SKM-1 treated with dmso at 0.1 percent for 144 hours (cell line): ENCODE measurements around the gene PRKG1.
A peak's percentile ranks its signal among the peaks of the same experiment; 100 is the strongest.

Experiments
- DNase-seq: peaks from one replicate; lab custom pipeline; 2025; ENCODE audit not compliant: unreplicated experiment; lab: John Stamatoyannopoulos, UW

PRKG1 gene

DNA sequence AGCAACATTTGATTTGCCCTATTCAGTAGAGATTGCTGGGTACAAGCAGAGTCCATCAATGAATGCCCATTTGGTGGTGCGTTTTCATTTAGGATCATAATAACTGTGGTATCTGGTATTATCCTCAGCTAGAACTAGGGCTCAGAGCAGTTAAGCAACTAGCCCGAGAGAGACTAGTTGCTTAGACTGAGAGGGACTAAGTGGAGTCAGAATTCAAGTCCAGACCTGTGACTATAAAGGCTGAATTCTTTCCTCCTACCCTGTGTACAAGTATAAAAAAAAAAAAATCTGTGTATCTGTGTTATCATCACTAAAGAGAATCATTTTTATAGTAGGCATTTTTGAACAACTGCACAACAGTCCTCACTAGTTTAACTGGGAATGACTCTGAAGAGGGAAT, 1194.5 kb downstream of the PRKG1 start:
- no peak for DNase-seq

DNA sequence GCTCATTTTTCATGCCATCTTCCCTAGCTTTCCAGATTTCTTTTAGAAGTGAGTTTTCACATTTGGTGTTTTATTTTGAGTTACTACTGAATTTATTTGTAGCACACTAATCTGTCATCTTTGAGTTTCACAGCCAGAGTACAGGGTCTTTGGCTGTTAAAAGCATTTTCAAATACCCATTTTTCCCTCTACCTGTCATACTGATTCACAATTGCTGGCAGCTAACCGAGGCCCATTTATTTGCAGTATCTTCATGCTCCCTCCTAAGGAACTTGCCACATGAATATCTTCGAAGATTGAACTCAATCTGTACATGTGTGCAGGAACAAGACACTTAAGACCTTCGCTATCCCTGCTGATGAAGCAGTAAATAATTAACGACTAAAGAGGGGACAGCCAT, 1194.9 kb downstream of the PRKG1 start:
- no peak for DNase-seq

DNA sequence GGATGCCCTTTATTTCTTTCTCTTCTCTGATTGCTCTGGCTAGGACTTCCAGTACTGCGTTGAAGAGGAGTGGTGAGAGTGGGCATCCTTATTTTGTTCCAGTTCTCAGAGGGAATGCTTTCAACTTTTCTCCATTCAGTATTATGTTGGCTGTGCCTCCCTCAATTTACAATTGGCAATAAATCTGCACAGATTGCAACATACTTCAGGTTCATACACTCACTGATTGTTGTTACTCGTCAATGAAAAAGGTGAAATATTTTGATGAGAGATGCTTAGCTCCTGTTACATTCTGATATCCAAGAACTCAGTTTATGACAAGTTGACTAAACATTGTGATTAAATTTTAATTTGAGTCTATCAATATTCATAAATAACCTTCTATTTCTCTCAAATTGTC, 1201.9 kb downstream of the PRKG1 start:
- no peak for DNase-seq

GRCh38 chr10:52276986-52277385, 1202.7 kb downstream of the PRKG1 start:
- no peak for DNase-seq

- no peak for DNase-seq
Measured at GRCh38 chr10:52279546-52279945, 1205.3 kb downstream of the PRKG1 start.

DNA sequence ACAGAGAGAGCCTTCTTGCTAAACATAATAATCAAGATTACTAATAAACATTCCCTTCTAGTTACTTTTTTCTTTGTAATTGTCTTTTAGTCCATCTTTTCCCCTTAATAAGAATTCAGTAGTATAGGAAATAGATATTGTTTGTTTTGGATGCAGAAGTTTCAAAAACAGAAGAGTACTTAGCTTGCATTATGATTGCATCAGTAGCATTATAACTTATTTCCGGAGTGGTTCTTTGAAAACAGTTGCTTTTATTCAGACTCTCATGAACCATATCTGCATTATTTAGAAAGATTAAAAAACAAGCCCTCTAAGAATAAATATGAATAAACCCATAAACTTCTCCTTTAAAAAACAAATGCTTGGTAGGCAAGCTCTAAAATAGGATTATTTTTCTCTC, 1205.8 kb downstream of the PRKG1 start:
- no peak for DNase-seq

GRCh38 chr10:52283174-52283573, 1208.9 kb downstream of the PRKG1 start:
- DNase-seq, result no peak

DNA sequence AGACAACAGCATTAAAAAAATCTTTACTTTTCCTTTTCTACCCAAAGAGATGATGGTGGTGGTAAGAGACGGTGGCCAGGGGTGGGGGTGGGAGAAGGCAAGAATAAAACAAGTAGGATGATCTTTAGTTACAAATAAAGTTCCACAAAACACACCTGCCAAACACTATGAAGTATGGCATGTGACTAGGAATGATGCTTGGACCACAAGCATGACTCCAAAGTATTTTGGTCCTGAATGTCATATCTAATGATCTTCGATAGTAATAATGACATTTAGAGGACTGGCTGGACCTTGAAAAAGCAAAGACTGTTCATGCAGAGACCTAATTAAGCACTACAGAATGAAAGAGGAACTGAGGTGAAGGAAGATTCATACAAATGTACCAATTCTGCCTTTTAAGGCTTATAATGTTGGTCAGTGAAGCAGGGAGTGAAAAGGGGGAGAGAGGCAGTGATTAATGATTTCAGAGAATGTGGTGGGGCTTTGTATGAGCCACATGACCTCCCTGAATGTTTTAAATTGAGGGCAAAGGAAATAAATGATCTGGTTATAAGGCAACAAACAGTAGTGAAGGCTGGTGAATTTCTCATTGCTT, 1210.2 kb downstream of the PRKG1 start:
- no peak for DNase-seq

DNA sequence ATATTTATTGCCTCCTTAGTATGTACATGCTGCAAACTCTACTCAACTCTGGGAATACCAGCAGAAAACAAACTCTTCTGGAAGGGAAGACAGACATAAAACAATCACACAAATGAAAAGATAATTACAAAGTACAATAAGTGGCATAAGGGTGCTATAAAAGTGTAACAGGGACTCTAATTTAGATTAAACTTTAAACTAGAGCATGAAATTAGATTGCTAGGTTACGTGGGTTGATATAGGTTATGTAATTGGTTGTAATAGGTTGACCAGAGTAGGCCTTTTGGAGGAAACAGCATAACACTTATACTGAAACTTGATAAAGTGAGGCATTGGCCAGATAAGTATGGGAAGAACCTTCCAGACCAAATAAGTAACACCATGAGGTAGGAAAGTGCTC, 1213.6 kb downstream of the PRKG1 start:
- no peak for DNase-seq

- no peak for DNase-seq
Measured at GRCh38 chr10:52297747-52298146, 1223.5 kb downstream of the PRKG1 start.

DNA sequence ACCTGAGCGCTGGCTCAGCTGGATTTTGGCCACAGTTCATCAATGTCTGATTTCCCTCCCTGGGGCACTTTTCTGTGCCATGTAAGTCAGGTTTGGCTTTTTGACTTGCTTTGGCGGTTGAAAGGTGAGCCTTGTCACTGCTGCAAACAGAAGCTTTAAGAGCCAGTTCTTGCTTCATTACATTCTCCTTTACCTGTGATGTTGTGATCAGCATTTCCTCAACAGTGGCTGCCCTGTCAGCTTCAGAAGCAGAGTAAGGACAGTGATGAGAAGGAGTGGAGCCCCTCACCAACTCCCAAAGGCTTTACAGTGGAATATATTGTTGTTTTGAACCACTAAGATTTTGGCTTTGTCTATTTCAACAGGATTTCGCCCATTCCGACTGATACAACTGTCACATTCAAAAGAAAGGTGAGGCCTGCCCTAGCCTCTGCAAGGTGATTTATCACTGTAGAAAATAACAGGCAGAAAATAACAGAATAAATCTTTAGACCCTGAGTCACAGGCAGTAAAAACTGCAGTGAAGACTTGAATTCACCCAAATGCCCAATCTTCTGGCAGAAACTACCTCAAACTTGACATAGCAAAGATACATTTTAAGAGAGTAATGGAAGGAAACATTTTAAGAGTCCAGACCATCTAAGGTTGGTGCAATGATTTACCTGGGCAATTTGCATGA, 1226.5 kb downstream of the PRKG1 start:
- no peak for DNase-seq

- DNase-seq, result peak; percentile 54
Measured at GRCh38 chr10:52308251-52309031, 1234.2 kb downstream of the PRKG1 start.

- no peak for DNase-seq
Measured at GRCh38 chr10:52312942-52313255, 1238.6 kb downstream of the PRKG1 start.

GRCh38 chr10:52313256-52313932, 1239.1 kb downstream of the PRKG1 start:
- DNase-seq, result peak; percentile 31

DNA sequence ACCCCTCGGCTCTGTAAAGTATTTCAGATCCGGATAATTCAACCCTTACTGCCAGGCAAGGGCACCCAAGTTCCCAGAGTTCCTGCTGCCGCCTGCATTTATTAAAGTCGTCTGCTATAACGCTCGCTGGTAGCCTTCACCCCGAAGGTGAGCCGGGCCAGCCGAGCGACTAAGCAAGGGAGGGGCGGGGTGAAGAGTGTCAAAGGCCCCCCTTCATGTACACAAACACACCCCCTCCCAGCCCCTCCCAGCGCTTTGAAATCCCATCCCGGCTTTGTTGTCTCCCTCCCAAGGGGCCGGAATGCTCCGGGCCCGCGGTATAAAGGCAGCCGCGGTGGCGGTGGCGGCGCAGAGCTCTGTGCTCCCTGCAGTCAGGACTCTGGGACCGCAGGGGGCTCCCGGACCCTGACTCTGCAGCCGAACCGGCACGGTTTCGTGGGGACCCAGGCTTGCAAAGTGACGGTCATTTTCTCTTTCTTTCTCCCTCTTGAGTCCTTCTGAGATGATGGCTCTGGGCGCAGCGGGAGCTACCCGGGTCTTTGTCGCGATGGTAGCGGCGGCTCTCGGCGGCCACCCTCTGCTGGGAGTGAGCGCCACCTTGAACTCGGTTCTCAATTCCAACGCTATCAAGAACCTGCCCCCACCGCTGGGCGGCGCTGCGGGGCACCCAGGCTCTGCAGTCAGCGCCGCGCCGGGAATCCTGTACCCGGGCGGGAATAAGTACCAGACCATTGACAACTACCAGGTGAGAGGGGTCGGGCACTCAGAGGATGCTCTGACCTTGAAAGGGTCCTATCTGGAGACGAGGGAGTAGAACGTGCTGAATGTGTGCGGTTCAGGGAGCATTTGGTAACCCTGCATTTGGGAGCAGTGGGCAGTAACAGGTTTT, 1239.9 kb downstream of the PRKG1 start, which contains the start of gene DKK1:
TSS of gene DKK1 (plus strand) at position 349 of the 889 bp plus-strand sequence. CDS start at position 503, 154 bp downstream.
- peak; percentile 73 for DNase-seq

GRCh38 chr10:52314822-52315552, 1240.7 kb downstream of the PRKG1 start:
- no peak for DNase-seq

DNA sequence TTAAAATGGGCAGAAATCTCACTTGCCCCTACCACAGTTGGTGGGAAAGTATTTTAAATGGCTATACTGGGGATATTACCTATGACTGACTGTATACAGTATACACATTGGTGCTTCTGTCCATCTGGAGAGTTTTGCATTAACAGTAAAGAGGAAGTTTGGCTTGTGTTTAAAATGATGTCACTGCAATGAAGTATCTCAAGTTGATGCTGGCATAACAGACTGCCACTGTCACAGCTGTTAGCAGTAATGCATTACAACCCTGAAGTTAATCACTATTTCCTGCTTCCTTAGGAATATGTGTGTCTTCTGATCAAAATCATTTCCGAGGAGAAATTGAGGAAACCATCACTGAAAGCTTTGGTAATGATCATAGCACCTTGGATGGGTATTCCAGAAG, 1241.7 kb downstream of the PRKG1 start:
- DNase-seq, result peak; percentile 19

- DNase-seq, result no peak
Measured at GRCh38 chr10:52316500-52316899, 1242.2 kb downstream of the PRKG1 start.

GRCh38 chr10:52318136-52318701, 1243.9 kb downstream of the PRKG1 start:
- DNase-seq, result no peak
